ENCODE measurements around the gene HKDC1.
A peak's percentile ranks its signal among the peaks of the same experiment; 100 is the strongest.
"Not testable (repeated sequence)": the region's sequence is repeated elsewhere in the genome, so short reads cannot be mapped to it uniquely, and the experiment has no call there.

The HKDC1 gene

GRCh38 chr10:69284402-69284801 lies 64.3 kb downstream of the HKDC1 start:
- not testable (repeated sequence) for H3K4me1 Mint-ChIP-seq (ENCODE audit: low read depth in 2 of 2); H3K4me3 Mint-ChIP-seq; H3K27ac Mint-ChIP-seq; H3K27me3 Mint-ChIP-seq; H3K36me3 Mint-ChIP-seq (ENCODE audit: insufficient read depth); H3K9me3 Mint-ChIP-seq; DNase-seq; ATAC-seq (replicated peaks)

GRCh38 chr10:69285699-69286098 lies 65.6 kb downstream of the HKDC1 start:
- H3K9me3 Mint-ChIP-seq = no peaks in the 10 kb centered on the region
- no peak overlapping the region for H3K27ac Mint-ChIP-seq
- no peaks in the 10 kb centered on the region for H3K4me1 Mint-ChIP-seq (ENCODE audit: low read depth in 2 of 2)
- DNase-seq = no peak
- no peak overlapping the region for H3K4me3 Mint-ChIP-seq
- peaks cover 4 to 10% of the 10 kb centered on the region in 2 donors for H3K27me3 Mint-ChIP-seq
- no peaks in the 10 kb centered on the region for H3K36me3 Mint-ChIP-seq (ENCODE audit: insufficient read depth)
- ATAC-seq (replicated peaks) = no peak

- no peaks in the 10 kb centered on the region for H3K9me3 Mint-ChIP-seq
- no peak overlapping the region for H3K4me3 Mint-ChIP-seq
- no peak for DNase-seq
- H3K4me1 Mint-ChIP-seq (ENCODE audit: low read depth in 2 of 2) = no peaks in the 10 kb centered on the region
- H3K27ac Mint-ChIP-seq = no peak overlapping the region
- H3K27me3 Mint-ChIP-seq = peaks cover 3 to 4% of the 10 kb centered on the region in 2 donors
- H3K36me3 Mint-ChIP-seq (ENCODE audit: insufficient read depth) = no peaks in the 10 kb centered on the region
- no peak for ATAC-seq (replicated peaks)
Observed at GRCh38 chr10:69287181-69287580, 67.0 kb downstream of the HKDC1 start.

- DNase-seq = no peak
- Mint-ChIP-seq H3K36me3 (ENCODE audit: insufficient read depth) (no peaks in the 10 kb centered on the region), H3K27ac (no peak overlapping the region), H3K4me1 (ENCODE audit: low read depth in 2 of 2) (peaks cover 0 to 4% of the 10 kb centered on the region in 2 donors), H3K27me3 (peaks cover under 1 to 4% of the 10 kb centered on the region in 2 donors), H3K4me3 (no peak overlapping the region), H3K9me3 (no peaks in the 10 kb centered on the region)
- no peak for ATAC-seq (replicated peaks)
Observed at GRCh38 chr10:69290993-69291392, 70.9 kb downstream of the HKDC1 start.

- Mint-ChIP-seq H3K36me3 (ENCODE audit: insufficient read depth) (no peaks in the 10 kb centered on the region), H3K4me3 (no peak overlapping the region), H3K9me3 (no peaks in the 10 kb centered on the region), H3K27ac (no peak overlapping the region), H3K4me1 (ENCODE audit: low read depth in 2 of 2) (peaks cover 0 to 4% of the 10 kb centered on the region in 2 donors), H3K27me3 (peaks cover 4 to 9% of the 10 kb centered on the region in 2 donors)
- DNase-seq (no peak), ATAC-seq (replicated peaks) (no peak)
Observed at GRCh38 chr10:69292459-69292858, 72.3 kb downstream of the HKDC1 start.

GRCh38 chr10:69295027-69295636 lies 75.0 kb downstream of the HKDC1 start:
- no peaks in the 10 kb centered on the region for H3K36me3 Mint-ChIP-seq (ENCODE audit: insufficient read depth)
- no peaks in the 10 kb centered on the region for H3K9me3 Mint-ChIP-seq
- peaks cover 0 to 4% of the 10 kb centered on the region in 2 donors for H3K4me1 Mint-ChIP-seq (ENCODE audit: low read depth in 2 of 2)
- H3K4me3 Mint-ChIP-seq = no peak overlapping the region
- H3K27me3 Mint-ChIP-seq = peaks cover 4 to 9% of the 10 kb centered on the region in 2 donors
- no peak for DNase-seq
- H3K27ac Mint-ChIP-seq = no peak overlapping the region
- ATAC-seq (replicated peaks) = no peak

GRCh38 chr10:69303632-69304051 lies 83.5 kb downstream of the HKDC1 start:
- DNase-seq = no peak
- peaks cover 0 to 7% of the 10 kb centered on the region in 2 donors for H3K27me3 Mint-ChIP-seq
- H3K36me3 Mint-ChIP-seq (ENCODE audit: insufficient read depth) = no peaks in the 10 kb centered on the region
- H3K9me3 Mint-ChIP-seq = no peaks in the 10 kb centered on the region
- no peak overlapping the region for H3K27ac Mint-ChIP-seq
- no peak overlapping the region for H3K4me3 Mint-ChIP-seq
- H3K4me1 Mint-ChIP-seq (ENCODE audit: low read depth in 2 of 2) = no peaks in the 10 kb centered on the region
- ATAC-seq (replicated peaks) = no peak

- Mint-ChIP-seq H3K4me3 (no peak overlapping the region), H3K36me3 (ENCODE audit: insufficient read depth) (no peaks in the 10 kb centered on the region), H3K27me3 (peaks cover 0 to 7% of the 10 kb centered on the region in 2 donors), H3K27ac (no peak overlapping the region), H3K4me1 (ENCODE audit: low read depth in 2 of 2) (no peaks in the 10 kb centered on the region), H3K9me3 (no peaks in the 10 kb centered on the region)
- ATAC-seq (replicated peaks) (no peak), DNase-seq (no peak)
Observed at GRCh38 chr10:69306421-69306820, 86.3 kb downstream of the HKDC1 start.

GRCh38 chr10:69307434-69307833 lies 87.3 kb downstream of the HKDC1 start:
- Mint-ChIP-seq H3K27ac (no peak overlapping the region), H3K4me1 (ENCODE audit: low read depth in 2 of 2) (no peaks in the 10 kb centered on the region), H3K27me3 (peaks cover 0 to 7% of the 10 kb centered on the region in 2 donors), H3K4me3 (no peak overlapping the region), H3K9me3 (no peaks in the 10 kb centered on the region), H3K36me3 (ENCODE audit: insufficient read depth) (no peaks in the 10 kb centered on the region)
- ATAC-seq (replicated peaks) (no peak), DNase-seq (no peak)

GRCh38 chr10:69308304-69308703 lies 88.2 kb downstream of the HKDC1 start:
- not testable (repeated sequence) for H3K4me1 Mint-ChIP-seq (ENCODE audit: low read depth in 2 of 2); H3K36me3 Mint-ChIP-seq (ENCODE audit: insufficient read depth); H3K27me3 Mint-ChIP-seq; ATAC-seq (replicated peaks); H3K4me3 Mint-ChIP-seq; H3K9me3 Mint-ChIP-seq; DNase-seq; H3K27ac Mint-ChIP-seq

GRCh38 chr10:69311309-69311708 lies 91.2 kb downstream of the HKDC1 start:
- H3K4me1 Mint-ChIP-seq (ENCODE audit: low read depth in 2 of 2) = no peaks in the 10 kb centered on the region
- no peaks in the 10 kb centered on the region for H3K9me3 Mint-ChIP-seq
- H3K36me3 Mint-ChIP-seq (ENCODE audit: insufficient read depth) = no peaks in the 10 kb centered on the region
- H3K4me3 Mint-ChIP-seq = no peak overlapping the region
- DNase-seq (no peak), ATAC-seq (replicated peaks) (no peak)
- no peaks in the 10 kb centered on the region for H3K27me3 Mint-ChIP-seq
- peak overlapping the region in 1 of 2 donors; percentile 3 for H3K27ac Mint-ChIP-seq

GRCh38 chr10:69312528-69312927 lies 92.4 kb downstream of the HKDC1 start:
- Mint-ChIP-seq H3K27ac (no peak overlapping the region), H3K9me3 (no peaks in the 10 kb centered on the region), H3K36me3 (ENCODE audit: insufficient read depth) (no peaks in the 10 kb centered on the region), H3K4me1 (ENCODE audit: low read depth in 2 of 2) (peaks cover 3% of the 10 kb centered on the region in 2 donors), H3K4me3 (no peak overlapping the region), H3K27me3 (no peaks in the 10 kb centered on the region)
- DNase-seq (no peak), ATAC-seq (replicated peaks) (no peak)

- Mint-ChIP-seq H3K9me3 (no peaks in the 10 kb centered on the region), H3K27me3 (no peaks in the 10 kb centered on the region), H3K36me3 (ENCODE audit: insufficient read depth) (peaks cover 6% of the 10 kb centered on the region), H3K4me3 (no peak overlapping the region), H3K27ac (peak overlapping the region in 1 of 2 donors; percentile 7), H3K4me1 (ENCODE audit: low read depth in 2 of 2) (peaks cover 14 to 17% of the 10 kb centered on the region in 2 donors)
- DNase-seq (no peak), ATAC-seq (replicated peaks) (no peak)
Observed at GRCh38 chr10:69315100-69315542, 95.0 kb downstream of the HKDC1 start.

GRCh38 chr10:69315610-69316312 lies 95.6 kb downstream of the HKDC1 start:
- Mint-ChIP-seq H3K36me3 (ENCODE audit: insufficient read depth) (peaks cover 6% of the 10 kb centered on the region), H3K27ac (peak overlapping the region in 1 of 2 donors; percentile 7), H3K4me3 (no peak overlapping the region), H3K27me3 (no peaks in the 10 kb centered on the region), H3K9me3 (no peaks in the 10 kb centered on the region), H3K4me1 (ENCODE audit: low read depth in 2 of 2) (peaks cover 19 to 20% of the 10 kb centered on the region in 2 donors)
- ATAC-seq (replicated peaks) (no peak), DNase-seq (no peak)
